DMS153 treated with DMSO at 0.1 percent for 48 hours (cell line): ENCODE results near the gene ALPI.

ENCODE experiments used
- DNase-seq: peaks from one replicate; lab custom pipeline; 2025; ENCODE audit not compliant: unreplicated experiment; lab: John Stamatoyannopoulos, UW

The ALPI gene

GRCh38 chr2:232496501-232497270, 40.7 kb downstream of the ALPI start:
- DNase-seq = no peak

DNA sequence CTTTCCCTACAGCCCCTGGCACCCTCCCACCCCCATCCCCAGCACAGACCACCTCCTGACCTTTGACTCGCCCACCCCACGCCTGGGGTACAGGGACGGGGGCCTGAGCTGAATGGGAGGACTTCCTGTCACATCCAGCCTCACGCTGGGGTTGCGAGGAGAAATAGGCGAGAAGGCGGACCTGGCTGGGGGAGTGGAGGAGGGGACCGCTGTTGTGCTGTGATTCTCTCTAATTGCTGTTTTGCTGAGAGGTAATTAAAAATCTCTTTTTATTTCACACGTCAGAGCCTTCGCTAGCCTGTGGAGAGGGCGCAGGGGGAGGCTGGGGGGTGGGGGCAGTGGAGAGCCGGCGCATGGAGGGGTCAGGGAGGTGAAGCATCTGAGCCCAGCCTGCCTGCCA, 41.4 kb downstream of the ALPI start:
- DNase-seq = no peak

DNA sequence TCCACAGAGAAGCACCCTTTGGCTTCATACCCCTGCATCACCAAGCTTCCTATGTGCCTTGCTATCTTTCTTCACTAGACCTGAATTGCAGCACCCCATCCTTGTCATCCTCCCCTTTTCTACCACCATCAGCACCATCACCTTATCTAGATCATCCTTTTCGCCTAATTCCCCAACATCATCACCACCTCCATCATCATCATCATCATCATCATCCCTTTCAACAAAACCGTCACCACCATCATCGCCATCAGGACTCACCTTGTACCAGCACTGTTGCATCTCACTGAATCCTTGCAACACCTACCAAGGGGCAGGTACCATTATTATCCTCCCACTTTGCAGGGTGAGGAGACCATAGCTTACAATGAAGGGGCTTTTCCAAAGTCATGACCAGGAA, 42.5 kb downstream of the ALPI start:
- no peak for DNase-seq

DNA sequence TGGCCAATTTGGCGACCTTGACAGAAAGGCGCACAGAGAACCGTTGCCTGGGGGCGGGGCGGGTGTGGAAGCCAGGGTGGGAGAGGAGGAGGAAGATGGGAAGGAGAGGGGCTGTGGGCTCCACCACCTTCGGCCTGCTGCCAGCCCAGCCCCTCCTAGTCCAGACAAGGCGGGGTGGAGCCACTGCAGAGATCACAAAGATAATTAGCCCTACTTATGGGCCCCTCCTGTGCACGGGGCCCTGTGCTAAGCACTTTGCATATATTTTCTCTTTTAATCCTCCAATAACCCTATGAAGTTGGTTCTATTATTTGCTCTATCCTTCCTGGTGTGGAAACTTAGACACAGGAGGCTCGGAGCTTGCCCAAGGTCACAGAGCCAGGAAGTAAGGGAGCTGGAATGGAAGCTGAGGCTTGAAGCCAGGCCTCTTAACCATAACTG, 45.4 kb downstream of the ALPI start:
- no peak for DNase-seq

DNA sequence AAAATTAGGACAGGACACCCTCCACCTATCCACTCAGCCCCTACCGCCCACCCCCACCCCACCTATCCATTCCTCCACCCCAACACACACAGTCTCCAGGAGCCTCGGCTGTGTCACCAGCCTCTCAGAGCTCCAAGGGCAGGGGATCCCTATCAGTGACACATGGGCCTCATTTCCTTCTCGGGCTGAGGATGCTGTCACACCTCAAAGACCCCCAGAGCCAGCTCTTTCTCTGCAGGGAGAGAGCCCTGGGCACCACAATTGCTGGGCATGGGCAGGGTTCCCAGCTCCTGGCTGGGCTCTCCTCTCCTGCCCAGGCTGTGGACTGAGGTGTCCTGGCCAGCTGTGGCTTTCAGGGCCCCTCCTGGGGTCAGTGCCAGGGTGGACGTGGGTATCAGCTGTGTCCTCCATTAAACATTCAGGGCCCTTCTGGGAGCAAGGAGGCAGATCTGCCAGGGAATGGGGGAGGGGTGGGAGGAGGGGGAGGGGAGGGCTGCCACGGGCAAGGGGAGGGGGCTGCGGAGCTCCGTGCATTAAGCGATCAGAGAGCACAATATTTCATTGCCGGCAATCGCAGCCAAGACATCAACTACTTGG, 45.9 kb downstream of the ALPI start:
- DNase-seq = no peak

- DNase-seq = no peak
These were observed 46.6 kb downstream of the ALPI start for GRCh38 chr2:232502511-232502910.

GRCh38 chr2:232502911-232503808, 47.2 kb downstream of the ALPI start:
- DNase-seq = no peak

- DNase-seq = no peak
These were observed 47.9 kb downstream of the ALPI start for GRCh38 chr2:232503809-232504323.

DNA sequence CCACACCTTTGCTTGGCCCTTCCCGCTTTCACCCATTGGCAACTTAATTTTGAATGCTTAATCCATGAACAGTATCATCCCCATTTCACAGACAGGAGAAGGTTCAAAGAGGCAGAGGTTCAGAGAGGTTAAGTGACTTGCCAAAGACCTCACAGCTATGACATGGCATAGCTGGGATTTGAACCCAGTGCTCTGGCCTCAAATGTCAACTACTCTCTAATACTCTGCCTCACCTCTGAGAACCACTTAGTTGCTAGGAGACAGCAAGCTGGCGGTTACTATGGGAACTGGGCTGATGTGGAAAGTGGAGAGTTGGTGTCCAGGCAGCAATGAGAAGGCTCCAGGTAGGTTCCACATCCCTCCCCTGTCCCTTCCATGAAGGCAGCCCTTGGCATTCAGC, 48.5 kb downstream of the ALPI start:
- no peak for DNase-seq

DNA sequence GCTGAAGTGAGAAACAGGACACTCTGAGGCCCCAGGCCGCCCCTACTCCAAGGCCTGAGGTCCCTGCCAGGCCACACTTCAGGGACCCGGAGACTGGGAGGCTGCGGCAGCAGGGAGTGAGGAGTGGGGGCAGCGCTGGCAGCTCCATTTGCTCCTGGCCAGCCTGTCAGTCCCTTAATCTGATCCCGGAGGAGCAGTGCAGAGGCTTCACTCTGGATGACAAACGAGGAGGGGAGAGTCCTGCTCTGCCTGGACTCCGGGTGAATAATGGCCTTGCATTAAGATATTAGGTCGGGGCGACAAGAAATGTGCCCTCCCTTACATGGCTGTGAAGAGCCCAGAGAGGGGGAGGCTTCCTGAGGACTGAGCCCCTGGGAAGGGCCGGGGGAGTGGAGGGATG, 49.9 kb downstream of the ALPI start:
- no peak for DNase-seq

- no peak for DNase-seq
These were observed 50.8 kb downstream of the ALPI start for GRCh38 chr2:232506709-232507108.

DNA sequence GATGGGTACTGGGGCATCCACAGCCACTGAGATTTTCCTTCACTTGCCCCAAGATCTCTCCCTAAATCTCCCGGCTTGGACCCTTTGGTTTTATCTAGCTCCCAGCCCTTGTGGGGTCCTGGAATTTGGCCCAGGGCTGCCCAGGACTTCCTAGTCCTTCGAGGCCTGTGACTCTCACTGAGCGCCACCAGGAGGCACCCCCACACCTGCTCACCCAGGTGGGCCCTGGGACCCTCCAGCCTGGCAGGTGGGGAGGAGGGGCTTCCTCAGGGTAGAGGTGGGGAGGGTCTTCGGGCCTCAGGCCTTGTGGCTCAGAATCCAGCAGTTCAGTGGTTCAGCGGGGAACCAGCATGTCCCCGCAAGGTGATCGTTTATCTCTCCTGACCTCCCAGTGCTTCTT, 52.3 kb downstream of the ALPI start:
- DNase-seq = no peak
